WI38 (cell line): ENCODE data around the gene CHST15.

ENCODE experiments used
- H3K4me3 ChIP-seq: 2 replicates; pipeline ENCODE4 v1.5.1; 2011; ENCODE audit warnings: low read depth, mild to moderate bottlenecking, control low read depth, low read length
- CTCF ChIP-seq: IDR thresholded peaks from 2 replicates; pipeline ENCODE4 v1.5.1; 2012; ENCODE audit warnings: low read depth, mild to moderate bottlenecking, control low read depth, low read length

The CHST15 gene

GRCh38 chr10:123997486-123998196 lies 95.8 kb downstream of the CHST15 start:
- no peak overlapping the region for H3K4me3 ChIP-seq
- no peak for TF ChIP-seq CTCF

- TF ChIP-seq CTCF: no peak
- no peak overlapping the region for H3K4me3 ChIP-seq
These were observed 96.4 kb downstream of the CHST15 start for GRCh38 chr10:123997013-123997412.

GRCh38 chr10:123996302-123996701 lies 97.1 kb downstream of the CHST15 start:
- no peak for TF ChIP-seq CTCF
- H3K4me3 ChIP-seq: no peak overlapping the region

GRCh38 chr10:123995461-123996131 lies 97.8 kb downstream of the CHST15 start:
- peak; percentile 25 for TF ChIP-seq CTCF
- peak overlapping the region; percentile 52 for H3K4me3 ChIP-seq

- H3K4me3 ChIP-seq: peak overlapping the region; percentile 52
These were observed 98.3 kb downstream of the CHST15 start for GRCh38 chr10:123995082-123995460.

GRCh38 chr10:123994417-123995081 lies 98.8 kb downstream of the CHST15 start:
- TF ChIP-seq CTCF: peak; percentile 82
- peak overlapping the region; percentile 52 for H3K4me3 ChIP-seq

More at GRCh38 chr10:123995082-123995460, 98.3 kb downstream of the CHST15 start:
- no peak for TF ChIP-seq CTCF
